ENCODE results near the gene KIAA2012. TPM values are rescaled to one million over a fixed set of nuclear protein-coding genes. Genes with fewer than 3 reads are reported as not detected.

Gene KIAA2012
- total and polyA plus RNA-seq, 2 of the 8 experiments (the other 6 are each of a cell fraction or from before 2014, with no cell fraction given): not detected

- no peaks in the 10 kb centered on the region for H3K27me3 ChIP-seq (replicated peaks in 1 of 4; ENCODE audit: control insufficient read depth in 3 of 4, extremely low read depth in 1 of 4, insufficient read depth in 3 of 4, low read length in 3 of 4)
- no peak overlapping the region for H3K4me3 ChIP-seq (ENCODE audit: extremely low read depth in 1 of 4, insufficient read depth in 2 of 4, low read depth in 3 of 4, low read length in 4 of 4)
- WGBS, 2 experiments (ENCODE audit: extremely low coverage in 1 of 2, insufficient coverage in 1 of 2, insufficient read length in 1 of 2, insufficient replicate concordance in 2 of 2, low coverage in 1 of 2, low lambda C conversion rate in 2 of 2, missing lambda C conversion rate in 1 of 2): 97% methylated on average over 2 of the region's 2 CpGs; no CpG with 5 or more reads in 1 of the 2 experiments
- H2BK5ac ChIP-seq (ENCODE audit: low read depth, low read length): no peak overlapping the region
- no peak overlapping the region for H2BK15ac ChIP-seq (ENCODE audit: low read length)
- no peak overlapping the region for H2BK120ac ChIP-seq (replicated peaks; ENCODE audit: low read depth, low read length)
- H3K9me3 ChIP-seq (ENCODE audit: insufficient read depth in 2 of 2, low read depth in 1 of 2, low read length in 1 of 2): no peaks in the 10 kb centered on the region
- no peak overlapping the region for H3K27ac ChIP-seq (ENCODE audit: low read depth, low read length)
- no peak overlapping the region for H2BK12ac ChIP-seq (ENCODE audit: low read depth, low read length)
- H2AK5ac ChIP-seq (ENCODE audit: low read depth, low read length): no peak overlapping the region
- no peak overlapping the region for H3K56ac ChIP-seq (replicated peaks; ENCODE audit: insufficient read length, low read depth, low read length)
- H3K36me3 ChIP-seq (ENCODE audit: control insufficient read depth in 2 of 4, insufficient read depth in 4 of 4, low read length in 3 of 4): no peaks in the 10 kb centered on the region
- no peak overlapping the region for H3K23ac ChIP-seq (ENCODE audit: insufficient read length)
- H3K14ac ChIP-seq (ENCODE audit: insufficient read length): no peak overlapping the region
- no peak overlapping the region for H3K4me2 ChIP-seq (ENCODE audit: insufficient read depth in 1 of 2, low read depth in 2 of 2, low read length in 2 of 2)
- H4K5ac ChIP-seq (ENCODE audit: insufficient read length, low read depth, low read length): no peak overlapping the region
- H3K18ac ChIP-seq (ENCODE audit: extremely low read depth, low read length): no peak overlapping the region
- H3K4me1 ChIP-seq (replicated peaks in 1 of 4; ENCODE audit: control insufficient read depth in 3 of 4, insufficient read depth in 4 of 4, low read length in 3 of 4): peaks cover 0 to 18% (median 14%) of the 10 kb centered on the region in 4 experiments; a peak in 3 of 7 replicates
- FAIRE-seq (no peak), DNase-seq (ENCODE audit: low read depth in 1 of 2, low spot score in 2 of 2) (no peak)
- no peaks in the 10 kb centered on the region for H3K23me2 ChIP-seq (ENCODE audit: low read depth, low read length)
- H3K4ac ChIP-seq (replicated peaks; ENCODE audit: insufficient read length, low read depth, low read length): no peak overlapping the region
- no peak overlapping the region for H2AFZ ChIP-seq (ENCODE audit: low read length)
- no peak overlapping the region for H4K8ac ChIP-seq (ENCODE audit: extremely low read depth, insufficient read depth, low read length)
- H4K20me1 ChIP-seq (replicated peaks in 1 of 2; ENCODE audit: control insufficient read depth in 1 of 2, insufficient read depth in 2 of 2, low read length in 2 of 2): no peaks in the 10 kb centered on the region
- no peaks in the 10 kb centered on the region for H3K79me2 ChIP-seq (ENCODE audit: control insufficient read depth in 1 of 2, insufficient read depth in 2 of 2, low read length in 2 of 2)
- no peaks in the 10 kb centered on the region for H3K79me1 ChIP-seq (ENCODE audit: low read depth, low read length)
- no peak overlapping the region for H4K91ac ChIP-seq (replicated peaks; ENCODE audit: insufficient read length, low read length)
- no peak overlapping the region for H2BK20ac ChIP-seq (ENCODE audit: low read length)
- CTCF ChIA-PET (ENCODE audit: partially characterized antibody): interaction anchor here (0.6 to 3.0 kb wide), 8 partner anchors 9 to 252 kb away, joined by 3 to 11 read pairs (median 5); partner anchors contain the start of gene KIAA2012
- H3K9ac ChIP-seq (replicated peaks in 1 of 4; ENCODE audit: extremely low read depth in 1 of 4, low read depth in 3 of 4, low read length in 3 of 4): no peak overlapping the region
- POLR2A ChIA-PET (ENCODE audit: partially characterized antibody): no interaction called here
- TF ChIP-seq GABPA (IDR thresholded peaks at IDR 0.05; ENCODE audit: borderline replicate concordance, insufficient read depth, low read length): no peak
- no peak for TF ChIP-seq POLR2AphosphoS5 (IDR thresholded peaks at IDR 0.05; ENCODE audit: low read depth, low read length)
- no peak for TF ChIP-seq PHF8 (conservative IDR thresholded peaks at IDR 0.05; ENCODE audit: low read depth, low read length)
- TF ChIP-seq HDAC6 (IDR thresholded peaks at IDR 0.05; ENCODE audit: low read depth, low read length): no peak
- TF ChIP-seq SUZ12 (IDR thresholded peaks at IDR 0.05; ENCODE audit: low read length): no peak
- TF ChIP-seq CHD2 (IDR thresholded peaks at IDR 0.05; ENCODE audit: low read length): no peak
- no peak for TF ChIP-seq RXRA (IDR thresholded peaks at IDR 0.05; ENCODE audit: insufficient read depth, low read depth, low read length)
- TF ChIP-seq SIN3A (conservative IDR thresholded peaks at IDR 0.05 in 1 of 2, IDR thresholded peaks at IDR 0.05 in 1 of 2; ENCODE audit: low read depth in 1 of 2, low read length in 2 of 2): no peak
- no peak for TF ChIP-seq CTCF (IDR thresholded peaks at IDR 0.05; ENCODE audit: control extremely low read depth in 1 of 3, insufficient read depth in 1 of 3, low read depth in 1 of 3, low read length in 3 of 3)
- no peak for TF ChIP-seq BACH1 (IDR thresholded peaks at IDR 0.05; ENCODE audit: low read length)
- no peak for TF ChIP-seq CEBPB (IDR thresholded peaks at IDR 0.05; ENCODE audit: low read depth, low read length)
- TF ChIP-seq TBP (IDR thresholded peaks at IDR 0.05; ENCODE audit: low read depth, low read length): no peak
- TF ChIP-seq SP4 (IDR thresholded peaks at IDR 0.05; ENCODE audit: low read length): no peak
Observed at GRCh38 chr2:202061695-202062094, 11.4 kb upstream of the KIAA2012 start.

Measured in H1 (cell line).